Mucosa of descending colon (tissue), 3 donors: ENCODE data around the gene PI4K2B. TPM values are rescaled to one million over a fixed set of nuclear protein-coding genes. Genes with fewer than 3 reads are reported as not detected.

Source experiments
- ATAC-seq: fragments of 200-7000 bp; cut with Tn5 transposase; one replicate; pipeline ENCODE4 v1.9.1; 2020; ENCODE audit warnings: mild to moderate bottlenecking, moderate library complexity
- DNase-seq, 3 donors: peaks; one replicate each; pipeline ENCODE4 v3.0.0-alpha.2; 2020
- H3K36me3 ChIP-seq: fragments of 200-600 bp; one replicate; pipeline ENCODE4 v1.8.0; 2021; ENCODE audit warnings: low read depth, mild to moderate bottlenecking
- H3K4me1 ChIP-seq: fragments of 200-600 bp; one replicate; pipeline ENCODE4 v1.8.0; 2021; ENCODE audit warnings: low read depth, mild to moderate bottlenecking
- H3K4me3 ChIP-seq: fragments of 200-600 bp; one replicate; pipeline ENCODE4 v1.8.0; 2021; ENCODE audit warnings: mild to moderate bottlenecking
- H3K9me3 ChIP-seq: fragments of 200-600 bp; one replicate; pipeline ENCODE4 v1.8.0; 2021; ENCODE audit warnings: mild to moderate bottlenecking
- CTCF ChIP-seq: fragments of 200-600 bp; IDR thresholded peaks from one replicate; pipeline ENCODE4 v1.8.0; 2022; ENCODE audit warnings: antibody characterized with exemption, mild to moderate bottlenecking
- intact Hi-C, 2 donors: fragments of 100-400 bp; cut with DNase I in 1 of 2; cut with micrococcal nuclease in 1 of 2; formaldehyde crosslinking; loops; one replicate each; pipeline versions ENCODE4 v1.11.0 to v1.11.1; 2022; cut with DNase I, micrococcal nuclease
- long read RNA-seq, 2 donors: library from polyadenylated mRNA; unstranded; transcript quantifications; one replicate each; pipeline ENCODE4 v2.0.0, GENCODE V29; 2019 to 2021
- total RNA-seq, 3 donors: library from RNA; stranded (reverse); fragmentation: NEBNext Ultra II Directional in 2 of 3; extraction: Animal tissue kit (Norgen Biotek cat#: 25700) in 2 of 3; gene quantifications; one replicate each; pipeline versions ENCODE4 v1.2.1 to v1.2.4, GENCODE V29; 2021 to 2023
- donor health status: DM: no; HTN: no; CAD: no; lungs with moderate emphysema.
- donor health status: DM: no; HTN: no; CAD: no.
- donor health status: DM: no; HTN: yes; CAD: no.

The PI4K2B gene
- 10 to 100 TPM; 14.3 to 25.9 (median 17.8) TPM for total RNA-seq
- long read RNA-seq, donor 1, transcript PI4K2B-201 (10 exons, 3,540 nt): major isoform, 15 of 19 reads
- long read RNA-seq, donor 1, partial matches to known transcripts: 1 of 19 reads
- long read RNA-seq, donor 1, other reads (novel, unspliced or antisense): 3 of 19 reads
- long read RNA-seq, donor 2, partial matches to known transcripts: 0 of 2 reads
- long read RNA-seq, donor 2, other reads (novel, unspliced or antisense): 2 of 2 reads

- ATAC-seq (peak; percentile 95), DNase-seq (peak; percentile 93 to 96 (median 94))
- no peaks in the 10 kb centered on the region for H3K4me1 ChIP-seq
- no peak for TF ChIP-seq CTCF
- H3K9me3 ChIP-seq: no peaks in the 10 kb centered on the region
- peak within 1 kb of the TSS; percentile 97 for H3K4me3 ChIP-seq
- intact Hi-C loops: no loop called here
- H3K36me3 ChIP-seq: no peaks in the 10 kb centered on the region
Measured at GRCh38 chr4:25233737-25234389, at the start of gene PI4K2B. Gene PI4K2B (plus strand): TSS chr4:25234033. CDS start chr4:25234164, 131 bp downstream.

GRCh38 chr4:25184056-25184455 is 49.8 kb upstream of the PI4K2B start:
- Histone ChIP-seq H3K9me3 (no peaks in the 10 kb centered on the region), H3K36me3 (no peaks in the 10 kb centered on the region), H3K4me3 (no peak overlapping the region), H3K4me1 (no peaks in the 10 kb centered on the region)
- ATAC-seq (no peak), DNase-seq (no peak)
- intact Hi-C loops: no loop called here
- no peak for TF ChIP-seq CTCF

- Histone ChIP-seq H3K4me1 (no peaks in the 10 kb centered on the region), H3K4me3 (no peak overlapping the region), H3K9me3 (no peaks in the 10 kb centered on the region), H3K36me3 (no peaks in the 10 kb centered on the region)
- ATAC-seq (peak; percentile 74), DNase-seq (peak in 1 of 3 donors; percentile 35)
- TF ChIP-seq CTCF: no peak
- intact Hi-C loops: no loop called here
Measured at GRCh38 chr4:25190407-25190806, 43.4 kb upstream of the PI4K2B start.

DNA sequence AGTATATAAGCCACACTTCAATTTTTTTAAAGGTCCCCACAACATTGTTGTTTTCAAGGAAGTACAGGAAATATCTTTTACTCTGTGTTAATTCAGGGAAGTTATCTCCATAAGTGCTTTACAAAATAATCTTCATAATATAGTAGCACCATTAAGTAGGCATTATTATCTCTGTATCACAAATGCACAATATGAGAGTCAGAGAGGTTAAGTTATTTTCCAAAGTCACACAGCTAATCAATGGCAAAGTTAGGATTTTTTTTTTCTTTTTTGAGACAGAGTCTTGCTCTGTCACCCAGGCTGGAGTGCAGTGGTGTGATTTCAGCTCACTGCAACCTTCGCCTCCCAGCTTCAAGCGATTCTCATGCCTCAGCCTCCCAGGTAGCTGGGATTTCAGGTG is 35.1 kb upstream of the PI4K2B start:
- DNase-seq: no peak
- no peaks in the 10 kb centered on the region for H3K36me3 ChIP-seq
- H3K4me1 ChIP-seq: no peaks in the 10 kb centered on the region
- TF ChIP-seq CTCF: no peak
- no peak overlapping the region for H3K4me3 ChIP-seq
- intact Hi-C loops: no loop called here
- H3K9me3 ChIP-seq: no peaks in the 10 kb centered on the region
- ATAC-seq: no peak

DNA sequence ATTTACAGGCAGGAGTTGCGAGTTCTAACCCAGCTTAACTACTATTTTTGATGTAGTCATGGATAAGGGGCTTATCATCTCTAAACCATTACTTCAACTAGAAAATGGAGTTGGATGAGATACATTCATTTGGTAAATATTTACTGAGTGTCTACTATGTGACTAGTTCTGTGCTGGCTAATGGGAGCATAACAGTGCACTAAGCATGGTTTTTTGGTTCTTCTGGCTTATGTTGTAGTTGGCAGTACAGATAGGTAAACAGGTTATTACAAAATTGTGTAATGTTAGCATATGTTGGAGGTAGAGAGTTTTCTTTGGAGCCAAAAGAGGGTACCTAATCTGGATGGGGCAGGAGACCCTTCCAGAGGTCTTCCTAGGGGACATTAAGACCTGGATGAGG is 25.8 kb upstream of the PI4K2B start:
- no peaks in the 10 kb centered on the region for H3K36me3 ChIP-seq
- ATAC-seq: no peak
- no peak for DNase-seq
- no peak overlapping the region for H3K4me3 ChIP-seq
- no peak for TF ChIP-seq CTCF
- H3K9me3 ChIP-seq: peaks cover 7% of the 10 kb centered on the region
- intact Hi-C loops: no loop called here
- H3K4me1 ChIP-seq: no peaks in the 10 kb centered on the region
